Loucy (cell line): Measurements from ENCODE around the gene TRDMT1.

Experiments used
- H2AFZ ChIP-seq: fragments of 200-600 bp; sonication (generic); 2 replicates; pipeline ENCODE4 v1.6.0; 2016; ENCODE audit warnings: antibody characterized with exemption, mild to moderate bottlenecking, low read length, moderate library complexity
- H3F3A ChIP-seq: fragments of 200-600 bp; 2 replicates; pipeline ENCODE4 v1.6.0; 2016; ENCODE audit warnings: antibody characterized with exemption, low read depth, mild to moderate bottlenecking
- H3K27me3 ChIP-seq: fragments of 200-600 bp; sonication (generic); 2 replicates; pipeline ENCODE4 v1.6.1; 2014; ENCODE audit warnings: low read length, mild to moderate bottlenecking; ENCODE audit not compliant: insufficient read depth, poor library complexity, severe bottlenecking
- H3K36me3 ChIP-seq: fragments of 200-600 bp; sonication (generic); 2 replicates; pipeline ENCODE4 v1.6.1; 2016; ENCODE audit warnings: low read length; ENCODE audit not compliant: insufficient read depth
- H3K4me1 ChIP-seq: fragments of 200-600 bp; sonication (generic); 2 replicates; pipeline ENCODE4 v1.5.1; 2014; ENCODE audit warnings: low read length, mild to moderate bottlenecking; ENCODE audit not compliant: insufficient read depth, poor library complexity, severe bottlenecking
- H3K4me2 ChIP-seq: fragments of 200-600 bp; sonication (generic); 2 replicates; pipeline ENCODE4 v1.6.0; 2014; ENCODE audit warnings: antibody characterized with exemption, low read length, low read depth, mild to moderate bottlenecking; ENCODE audit not compliant: poor library complexity, severe bottlenecking
- H3K4me3 ChIP-seq: fragments of 200-600 bp; sonication (generic); 2 replicates; pipeline ENCODE4 v1.5.1; 2014; ENCODE audit warnings: low read length, mild to moderate bottlenecking, mixed read lengths; ENCODE audit not compliant: poor library complexity, severe bottlenecking
- H3K79me2 ChIP-seq: fragments of 200-600 bp; sonication (generic); 2 replicates; pipeline ENCODE4 v1.6.1; 2014; ENCODE audit warnings: low read length; ENCODE audit not compliant: insufficient read depth
- H3K9ac ChIP-seq: fragments of 200-600 bp; sonication (generic); 2 replicates; pipeline ENCODE4 v1.6.0; 2014; ENCODE audit warnings: mild to moderate bottlenecking, low read depth, low read length, moderate library complexity; ENCODE audit not compliant: poor library complexity, severe bottlenecking
- H3K9me2 ChIP-seq: fragments of 200-600 bp; sonication (generic); replicated peaks from 2 replicates; pipeline ENCODE4 v1.6.1; 2016; ENCODE audit warnings: low read depth, low read length, mixed read lengths
- H3K9me3 ChIP-seq: fragments of 200-600 bp; sonication (generic); 2 replicates; pipeline ENCODE4 v1.6.1; 2014; ENCODE audit warnings: mild to moderate bottlenecking, antibody characterized with exemption, low read length, low read depth; ENCODE audit not compliant: insufficient read depth
- H4K20me1 ChIP-seq: fragments of 200-600 bp; sonication (generic); 2 replicates; pipeline ENCODE4 v1.6.0; 2014; ENCODE audit warnings: antibody characterized with exemption, low read length, mild to moderate bottlenecking; ENCODE audit not compliant: insufficient read depth, poor library complexity, severe bottlenecking
- EZH2phosphoT487 ChIP-seq: fragments of 200-600 bp; IDR thresholded peaks from 2 replicates; pipeline ENCODE4 v1.6.1; 2018; ENCODE audit warnings: antibody characterized with exemption, mild to moderate bottlenecking, moderate library complexity, borderline replicate concordance
- TF ChIP-seq, protein P1 (sequence below): fragments of 200-600 bp; sonication (generic); conservative IDR thresholded peaks from 2 replicates; pipeline ENCODE4 v1.5.1; 2014; ENCODE audit warnings: mild to moderate bottlenecking, antibody characterized with exemption, low read length

Gene TRDMT1

DNA sequence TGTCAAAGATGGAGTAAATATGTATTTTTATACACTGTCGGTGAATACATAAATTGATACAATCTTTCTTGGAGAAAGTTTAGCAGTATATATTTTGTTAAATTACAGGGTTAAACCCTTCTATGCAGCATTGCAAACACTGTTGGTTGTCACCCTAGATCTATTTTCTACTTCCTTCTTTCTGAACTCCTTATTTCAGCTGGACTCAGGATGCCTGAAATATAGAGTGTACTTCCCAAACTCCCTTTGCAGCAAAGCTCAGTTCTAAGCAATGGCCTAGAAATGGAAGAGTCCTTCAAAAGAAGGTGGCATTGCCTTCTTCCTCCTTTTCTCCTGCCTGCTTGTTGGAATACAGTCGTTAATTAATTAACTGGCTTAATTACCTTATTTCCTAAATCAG is 92.4 kb downstream of the TRDMT1 start:
- no peaks in the 10 kb centered on the region for H3K9me3 ChIP-seq
- no peak overlapping the region for H3K9ac ChIP-seq
- H3K79me2 ChIP-seq = no peaks in the 10 kb centered on the region
- H3K4me3 ChIP-seq = no peak overlapping the region
- H3K36me3 ChIP-seq = no peaks in the 10 kb centered on the region
- TF ChIP-seq, protein P1, sequence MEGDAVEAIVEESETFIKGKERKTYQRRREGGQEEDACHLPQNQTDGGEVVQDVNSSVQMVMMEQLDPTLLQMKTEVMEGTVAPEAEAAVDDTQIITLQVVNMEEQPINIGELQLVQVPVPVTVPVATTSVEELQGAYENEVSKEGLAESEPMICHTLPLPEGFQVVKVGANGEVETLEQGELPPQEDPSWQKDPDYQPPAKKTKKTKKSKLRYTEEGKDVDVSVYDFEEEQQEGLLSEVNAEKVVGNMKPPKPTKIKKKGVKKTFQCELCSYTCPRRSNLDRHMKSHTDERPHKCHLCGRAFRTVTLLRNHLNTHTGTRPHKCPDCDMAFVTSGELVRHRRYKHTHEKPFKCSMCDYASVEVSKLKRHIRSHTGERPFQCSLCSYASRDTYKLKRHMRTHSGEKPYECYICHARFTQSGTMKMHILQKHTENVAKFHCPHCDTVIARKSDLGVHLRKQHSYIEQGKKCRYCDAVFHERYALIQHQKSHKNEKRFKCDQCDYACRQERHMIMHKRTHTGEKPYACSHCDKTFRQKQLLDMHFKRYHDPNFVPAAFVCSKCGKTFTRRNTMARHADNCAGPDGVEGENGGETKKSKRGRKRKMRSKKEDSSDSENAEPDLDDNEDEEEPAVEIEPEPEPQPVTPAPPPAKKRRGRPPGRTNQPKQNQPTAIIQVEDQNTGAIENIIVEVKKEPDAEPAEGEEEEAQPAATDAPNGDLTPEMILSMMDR = no peak
- no peak for TF ChIP-seq EZH2phosphoT487
- no peaks in the 10 kb centered on the region for H3F3A ChIP-seq
- no peaks in the 10 kb centered on the region for H3K9me2 ChIP-seq
- H2AFZ ChIP-seq = no peak overlapping the region
- no peak overlapping the region for H3K4me2 ChIP-seq
- no peaks in the 10 kb centered on the region for H4K20me1 ChIP-seq
- H3K4me1 ChIP-seq = no peaks in the 10 kb centered on the region
- no peaks in the 10 kb centered on the region for H3K27me3 ChIP-seq

- no peaks in the 10 kb centered on the region for H3K9me3 ChIP-seq
- no peaks in the 10 kb centered on the region for H3K36me3 ChIP-seq
- H3K4me1 ChIP-seq = no peaks in the 10 kb centered on the region
- H3K4me3 ChIP-seq = no peak overlapping the region
- no peak overlapping the region for H3K9ac ChIP-seq
- no peaks in the 10 kb centered on the region for H4K20me1 ChIP-seq
- TF ChIP-seq, protein P1 = no peak
- no peak for TF ChIP-seq EZH2phosphoT487
- no peaks in the 10 kb centered on the region for H3K79me2 ChIP-seq
- no peak overlapping the region for H3K4me2 ChIP-seq
- H3K27me3 ChIP-seq = no peaks in the 10 kb centered on the region
- H3F3A ChIP-seq = no peaks in the 10 kb centered on the region
- H3K9me2 ChIP-seq = no peaks in the 10 kb centered on the region
- no peak overlapping the region for H2AFZ ChIP-seq
Observed at GRCh38 chr10:17106991-17107390, 94.5 kb downstream of the TRDMT1 start.

DNA sequence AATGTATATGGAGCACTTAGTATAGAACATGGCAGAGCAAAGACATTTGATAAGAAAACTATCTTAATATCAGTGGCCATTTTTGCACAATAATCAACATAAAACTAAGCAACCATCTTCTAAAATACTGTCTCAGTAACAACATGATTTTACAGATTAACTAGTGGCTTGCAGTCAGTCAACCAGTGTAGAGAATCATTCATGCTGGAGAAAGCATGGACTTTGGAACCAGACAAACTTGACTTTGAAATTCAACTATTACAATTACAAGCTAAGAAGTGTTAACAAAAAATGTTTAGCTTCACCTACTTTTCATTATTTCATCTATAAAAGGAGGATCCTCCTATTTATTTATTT is 99.6 kb downstream of the TRDMT1 start:
- Histone ChIP-seq H3F3A (no peaks in the 10 kb centered on the region), H3K27me3 (no peaks in the 10 kb centered on the region), H3K4me3 (no peak overlapping the region), H3K4me2 (no peak overlapping the region), H3K9me3 (no peaks in the 10 kb centered on the region), H2AFZ (no peak overlapping the region), H3K9me2 (no peaks in the 10 kb centered on the region), H3K79me2 (no peaks in the 10 kb centered on the region), H3K9ac (no peak overlapping the region), H3K4me1 (no peaks in the 10 kb centered on the region), H3K36me3 (no peaks in the 10 kb centered on the region), H4K20me1 (no peaks in the 10 kb centered on the region)
- no peak for TF ChIP-seq EZH2phosphoT487
- TF ChIP-seq, protein P1 = no peak
